Activated naive CD8-positive, alpha-beta T cell treated with anti-CD3 and anti-CD28 coated beads for 36 hours (primary cell): ENCODE measurements around the gene ZMPSTE24. TPM values are rescaled to one million over a fixed set of nuclear protein-coding genes. Genes with fewer than 3 reads are reported as not detected.

Experiments used
- DNase-seq: peaks from one replicate; pipeline ENCODE4 v3.0.0; 2021
- H3K27ac Mint-ChIP-seq: one replicate; pipeline ENCODE4 v1.8.0; 2022; ENCODE audit warnings: mild to moderate bottlenecking, moderate library complexity, mixed read lengths
- H3K27me3 Mint-ChIP-seq: one replicate; pipeline ENCODE4 v1.8.0; 2022; ENCODE audit warnings: mild to moderate bottlenecking, mixed read lengths
- H3K36me3 Mint-ChIP-seq: one replicate; pipeline ENCODE4 v1.8.0; 2021; ENCODE audit warnings: mild to moderate bottlenecking, mixed read lengths
- H3K4me1 Mint-ChIP-seq: one replicate; pipeline ENCODE4 v1.8.0; 2021; ENCODE audit warnings: mixed read lengths
- H3K4me3 Mint-ChIP-seq: one replicate; pipeline ENCODE4 v1.8.0; 2022; ENCODE audit warnings: mild to moderate bottlenecking, moderate library complexity, mixed read lengths
- H3K9me3 Mint-ChIP-seq: one replicate; pipeline ENCODE4 v1.8.0; 2022; ENCODE audit warnings: mixed read lengths
- total RNA-seq, 2 experiments: library from RNA; stranded (reverse); gene quantifications; one replicate each; pipeline ENCODE4 v1.2.3, GENCODE V29; 2021

ZMPSTE24 gene
- total RNA-seq, 2 experiments from 2014 or later: 39.6 to 41.0 TPM

- Mint-ChIP-seq H3K36me3 (no peaks in the 10 kb centered on the region), H3K4me3 (no peak overlapping the region), H3K9me3 (no peaks in the 10 kb centered on the region), H3K27ac (no peak overlapping the region), H3K4me1 (no peaks in the 10 kb centered on the region), H3K27me3 (no peaks in the 10 kb centered on the region)
- no peak for DNase-seq
These were observed 48.3 kb downstream of the ZMPSTE24 start for GRCh38 chr1:40306296-40306695.

DNA sequence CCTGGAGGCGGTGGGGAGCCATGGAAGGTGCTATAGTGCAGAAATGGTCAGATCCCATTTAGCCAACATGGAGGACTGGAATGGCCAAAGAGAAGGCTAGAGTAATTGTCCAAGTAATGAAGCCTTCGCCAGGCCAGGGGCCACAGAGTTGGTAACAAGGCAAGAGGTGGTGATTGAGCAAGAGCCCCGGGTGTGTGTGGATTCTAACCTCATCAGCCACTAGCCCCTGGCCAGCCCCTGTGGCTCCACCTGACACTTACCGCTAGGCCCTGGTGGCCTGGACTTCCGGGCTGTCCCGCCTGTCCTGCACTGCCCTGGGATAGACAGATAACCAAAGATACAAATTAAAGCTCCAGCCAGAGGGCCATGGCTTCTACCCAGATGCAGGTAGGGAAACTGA is 49.1 kb downstream of the ZMPSTE24 start:
- Mint-ChIP-seq H3K4me3 (no peak overlapping the region), H3K27me3 (no peaks in the 10 kb centered on the region), H3K36me3 (no peaks in the 10 kb centered on the region), H3K27ac (no peak overlapping the region), H3K4me1 (no peaks in the 10 kb centered on the region), H3K9me3 (no peaks in the 10 kb centered on the region)
- no peak for DNase-seq

- Mint-ChIP-seq H3K4me1 (peaks cover 5% of the 10 kb centered on the region), H3K36me3 (no peaks in the 10 kb centered on the region), H3K27ac (no peak overlapping the region), H3K27me3 (no peaks in the 10 kb centered on the region), H3K9me3 (no peaks in the 10 kb centered on the region), H3K4me3 (no peak overlapping the region)
- no peak for DNase-seq
These were observed 50.1 kb downstream of the ZMPSTE24 start for GRCh38 chr1:40308036-40308727.

GRCh38 chr1:40309374-40310128 is 51.5 kb downstream of the ZMPSTE24 start:
- Mint-ChIP-seq H3K4me1 (peaks cover 6% of the 10 kb centered on the region), H3K27ac (no peak overlapping the region), H3K36me3 (no peaks in the 10 kb centered on the region), H3K4me3 (no peak overlapping the region), H3K9me3 (no peaks in the 10 kb centered on the region), H3K27me3 (no peaks in the 10 kb centered on the region)
- DNase-seq: no peak

GRCh38 chr1:40310129-40310461 is 52.1 kb downstream of the ZMPSTE24 start:
- Mint-ChIP-seq H3K27me3 (no peaks in the 10 kb centered on the region), H3K4me1 (peaks cover 9% of the 10 kb centered on the region), H3K36me3 (no peaks in the 10 kb centered on the region), H3K27ac (no peak overlapping the region), H3K4me3 (no peak overlapping the region), H3K9me3 (no peaks in the 10 kb centered on the region)
- no peak for DNase-seq

- H3K9me3 Mint-ChIP-seq: no peaks in the 10 kb centered on the region
- no peak for DNase-seq
- H3K4me3 Mint-ChIP-seq: no peak overlapping the region
- peaks cover 16% of the 10 kb centered on the region for H3K4me1 Mint-ChIP-seq
- peaks cover 4% of the 10 kb centered on the region for H3K27me3 Mint-ChIP-seq
- no peaks in the 10 kb centered on the region for H3K36me3 Mint-ChIP-seq
- no peak overlapping the region for H3K27ac Mint-ChIP-seq
These were observed 53.1 kb downstream of the ZMPSTE24 start for GRCh38 chr1:40310983-40311642.

- Mint-ChIP-seq H3K4me1 (peaks cover 17% of the 10 kb centered on the region), H3K27ac (no peak overlapping the region), H3K36me3 (no peaks in the 10 kb centered on the region), H3K4me3 (no peak overlapping the region), H3K27me3 (peaks cover 4% of the 10 kb centered on the region), H3K9me3 (no peaks in the 10 kb centered on the region)
- DNase-seq: no peak
These were observed 53.7 kb downstream of the ZMPSTE24 start for GRCh38 chr1:40311692-40312091.

- DNase-seq: peak; percentile 28
- Mint-ChIP-seq H3K36me3 (no peaks in the 10 kb centered on the region), H3K4me1 (peaks cover 19% of the 10 kb centered on the region), H3K27me3 (peaks cover 5% of the 10 kb centered on the region), H3K27ac (no peak overlapping the region), H3K4me3 (no peak overlapping the region), H3K9me3 (no peaks in the 10 kb centered on the region)
These were observed 54.5 kb downstream of the ZMPSTE24 start for GRCh38 chr1:40312238-40313205.

- Mint-ChIP-seq H3K9me3 (no peaks in the 10 kb centered on the region), H3K27ac (no peak overlapping the region), H3K4me1 (peaks cover 24% of the 10 kb centered on the region), H3K4me3 (no peak overlapping the region), H3K36me3 (no peaks in the 10 kb centered on the region), H3K27me3 (peaks cover 12% of the 10 kb centered on the region)
- no peak for DNase-seq
These were observed 55.4 kb downstream of the ZMPSTE24 start for GRCh38 chr1:40313329-40313957.

DNA sequence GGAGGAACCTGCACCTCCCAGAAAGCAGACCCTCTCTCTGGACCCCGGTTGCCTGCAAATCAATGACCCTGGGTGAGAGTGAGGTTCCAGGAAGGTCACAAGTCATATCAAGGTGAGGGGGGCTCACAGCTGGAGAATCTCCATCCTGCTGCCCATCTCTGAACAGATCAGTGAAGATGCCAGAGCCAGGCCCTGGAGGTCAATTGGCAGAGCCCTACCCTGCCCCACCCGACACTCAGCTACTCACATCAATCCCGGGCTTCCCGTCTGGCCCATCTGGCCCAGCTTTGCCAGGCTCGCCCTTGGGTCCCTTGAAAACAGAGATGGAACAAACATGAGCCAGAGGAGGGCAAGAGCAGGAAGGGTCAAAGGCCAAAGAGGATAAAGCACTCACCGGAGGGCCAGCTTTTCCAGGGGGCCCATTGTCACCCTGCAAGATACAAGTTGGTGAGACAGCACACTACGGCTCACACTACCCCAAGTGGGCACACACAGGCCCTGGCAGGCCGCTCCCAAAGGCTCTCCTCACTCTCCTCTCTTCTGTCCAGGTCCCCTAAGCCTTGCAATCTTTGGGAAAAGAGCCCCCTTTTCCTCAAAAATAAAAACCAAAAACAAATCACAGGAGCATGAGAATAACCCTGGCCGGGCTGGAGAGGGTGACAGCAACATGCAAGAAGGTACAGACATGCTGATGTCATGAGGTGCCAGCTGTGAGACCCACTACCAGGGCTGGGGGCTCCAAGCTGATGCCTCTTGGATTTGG is 56.1 kb downstream of the ZMPSTE24 start:
- H3K27me3 Mint-ChIP-seq: peaks cover 12% of the 10 kb centered on the region
- peak overlapping the region; percentile 9 for H3K27ac Mint-ChIP-seq
- no peak for DNase-seq
- peaks cover 29% of the 10 kb centered on the region for H3K4me1 Mint-ChIP-seq
- no peak overlapping the region for H3K4me3 Mint-ChIP-seq
- no peaks in the 10 kb centered on the region for H3K36me3 Mint-ChIP-seq
- H3K9me3 Mint-ChIP-seq: no peaks in the 10 kb centered on the region

DNA sequence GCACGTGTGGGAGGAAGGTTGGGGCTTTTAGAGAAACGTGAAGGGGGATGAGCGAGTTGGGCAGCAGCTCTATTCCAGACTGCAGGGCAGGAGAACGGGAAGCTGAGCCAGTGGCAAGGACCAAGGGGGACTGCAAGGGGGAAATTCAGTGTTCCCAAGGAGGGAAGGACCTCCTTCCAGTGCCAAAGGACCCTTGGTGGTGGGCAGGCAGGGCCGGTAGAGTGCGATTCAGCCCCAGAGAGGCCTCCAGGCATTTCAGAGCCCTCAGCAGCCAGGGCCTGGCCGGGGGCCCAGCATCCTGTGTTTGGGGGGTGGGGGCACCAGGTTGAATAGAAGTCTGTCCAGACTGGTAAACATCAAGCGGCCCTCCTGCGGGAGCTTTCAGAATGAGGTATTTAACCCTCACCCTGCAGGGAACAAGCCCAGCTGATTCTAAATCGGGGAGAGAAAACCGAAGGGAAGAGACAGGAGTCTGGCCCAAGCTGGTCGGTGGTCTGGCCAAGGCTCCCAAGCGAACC is 56.7 kb downstream of the ZMPSTE24 start:
- peak overlapping the region; percentile 9 for H3K27ac Mint-ChIP-seq
- H3K4me1 Mint-ChIP-seq: peaks cover 30% of the 10 kb centered on the region
- DNase-seq: no peak
- H3K27me3 Mint-ChIP-seq: peaks cover 12% of the 10 kb centered on the region
- peak overlapping the region; percentile 57 for H3K4me3 Mint-ChIP-seq
- H3K36me3 Mint-ChIP-seq: no peaks in the 10 kb centered on the region
- no peaks in the 10 kb centered on the region for H3K9me3 Mint-ChIP-seq

DNA sequence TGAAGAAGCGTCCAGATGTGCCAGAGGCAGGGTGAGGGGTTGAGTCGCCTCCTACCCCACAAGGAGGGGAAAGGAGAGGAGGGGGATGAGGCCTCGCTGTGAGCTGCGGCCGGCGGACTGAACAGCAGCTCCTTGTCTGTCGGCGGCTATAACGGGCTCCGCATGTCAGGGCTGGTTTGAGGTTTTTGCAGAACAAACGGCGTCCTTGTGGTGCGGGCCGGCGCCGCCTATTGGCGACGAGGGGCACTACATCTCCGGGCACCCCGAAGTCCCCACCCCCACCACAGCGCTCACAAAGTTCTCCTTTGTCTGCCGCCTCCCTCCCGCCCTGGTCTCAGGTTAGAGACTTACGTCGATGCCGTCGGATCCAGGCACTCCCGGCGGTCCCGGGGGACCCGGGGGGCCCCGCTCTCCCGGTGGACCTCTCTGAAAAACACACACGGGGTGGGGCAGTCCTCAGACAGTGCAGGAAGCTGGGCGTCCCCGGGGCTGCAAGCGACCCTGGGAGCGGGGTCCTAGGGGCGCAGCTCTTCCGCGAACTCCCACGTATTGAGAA is 57.3 kb downstream of the ZMPSTE24 start:
- H3K4me1 Mint-ChIP-seq: peaks cover 30% of the 10 kb centered on the region

DNA sequence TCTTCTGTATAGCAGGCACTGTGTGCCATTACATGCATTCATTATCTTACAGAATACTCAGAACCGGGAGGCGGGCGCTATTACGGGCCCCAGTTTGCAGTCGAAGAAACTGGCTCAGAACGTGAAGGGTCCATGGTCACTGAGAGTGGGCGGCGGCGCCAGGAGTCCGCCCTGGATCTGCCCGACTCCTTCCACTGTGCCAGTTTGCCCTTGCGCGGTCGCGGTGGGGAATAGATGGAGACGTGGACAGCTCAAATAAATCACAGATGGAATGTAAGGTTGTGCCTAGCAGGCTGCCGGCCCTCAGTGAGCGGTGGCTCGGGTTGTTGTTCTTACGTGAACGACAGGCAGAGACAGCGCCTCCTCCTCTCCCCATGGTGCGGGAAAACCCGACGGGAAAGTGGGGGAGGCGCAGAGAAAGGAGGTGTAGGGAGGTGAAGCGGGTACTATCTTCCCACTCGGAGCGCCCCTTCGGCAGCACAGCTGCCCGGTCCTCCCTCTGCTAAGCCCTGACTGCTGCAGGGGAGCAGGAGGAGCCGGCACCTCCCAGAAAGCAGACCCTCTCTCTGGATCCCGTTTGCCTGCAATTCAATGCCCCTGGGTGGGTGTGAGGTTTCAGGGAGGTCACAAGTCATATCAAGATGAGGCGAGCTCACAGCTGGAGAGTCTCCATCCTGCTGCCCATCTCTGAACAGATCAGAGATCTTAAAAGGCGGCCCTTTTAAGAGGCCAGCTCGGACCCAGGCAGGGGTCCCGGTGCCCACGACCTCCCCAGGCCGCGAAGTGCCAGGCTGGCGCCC is 58.0 kb downstream of the ZMPSTE24 start:
- peak; percentile 36 for DNase-seq
- Mint-ChIP-seq H3K4me1 (peaks cover 30% of the 10 kb centered on the region), H3K27ac (peak overlapping the region; percentile 36), H3K9me3 (no peaks in the 10 kb centered on the region), H3K36me3 (no peaks in the 10 kb centered on the region), H3K27me3 (peaks cover 12% of the 10 kb centered on the region), H3K4me3 (peak overlapping the region; percentile 75)

More for the DNA sequence above, 57.3 kb downstream of the ZMPSTE24 start:
- H3K36me3 Mint-ChIP-seq: no peaks in the 10 kb centered on the region
- H3K27me3 Mint-ChIP-seq: peaks cover 12% of the 10 kb centered on the region
- H3K27ac Mint-ChIP-seq: no peak overlapping the region
- peak; percentile 85 for DNase-seq
- H3K9me3 Mint-ChIP-seq: no peaks in the 10 kb centered on the region
- H3K4me3 Mint-ChIP-seq: peak overlapping the region; percentile 75
